ENCODE data around the gene PDHX. TPM values are rescaled to one million over a fixed set of nuclear protein-coding genes. Genes with fewer than 3 reads are reported as not detected.

Gene PDHX
- total RNA-seq, 4 donors from 2014 or later = 28.7 to 50.1 (median 39.6) TPM

GRCh38 chr11:34987617-34988016, 71.2 kb downstream of the PDHX start:
- no peak overlapping the region for H3K4me3 ChIP-seq
- no peaks in the 10 kb centered on the region for H3K9me3 ChIP-seq
- peaks cover 0 to 8% (median 0%) of the 10 kb centered on the region in 3 donors for H3K4me1 ChIP-seq
- 67 to 79% methylated on average over 5 of the region's 5 CpGs for WGBS, 2 donors (ENCODE audit: low coverage in 1 of 2)
- no peaks in the 10 kb centered on the region for H3K27me3 ChIP-seq
- TF ChIP-seq POLR2A (IDR thresholded peaks at IDR 0.05) (no peak), POLR2AphosphoS5 (IDR thresholded peaks at IDR 0.05) (no peak), EP300 (IDR thresholded peaks at IDR 0.05) (no peak)
- TF ChIP-seq, protein P1, sequence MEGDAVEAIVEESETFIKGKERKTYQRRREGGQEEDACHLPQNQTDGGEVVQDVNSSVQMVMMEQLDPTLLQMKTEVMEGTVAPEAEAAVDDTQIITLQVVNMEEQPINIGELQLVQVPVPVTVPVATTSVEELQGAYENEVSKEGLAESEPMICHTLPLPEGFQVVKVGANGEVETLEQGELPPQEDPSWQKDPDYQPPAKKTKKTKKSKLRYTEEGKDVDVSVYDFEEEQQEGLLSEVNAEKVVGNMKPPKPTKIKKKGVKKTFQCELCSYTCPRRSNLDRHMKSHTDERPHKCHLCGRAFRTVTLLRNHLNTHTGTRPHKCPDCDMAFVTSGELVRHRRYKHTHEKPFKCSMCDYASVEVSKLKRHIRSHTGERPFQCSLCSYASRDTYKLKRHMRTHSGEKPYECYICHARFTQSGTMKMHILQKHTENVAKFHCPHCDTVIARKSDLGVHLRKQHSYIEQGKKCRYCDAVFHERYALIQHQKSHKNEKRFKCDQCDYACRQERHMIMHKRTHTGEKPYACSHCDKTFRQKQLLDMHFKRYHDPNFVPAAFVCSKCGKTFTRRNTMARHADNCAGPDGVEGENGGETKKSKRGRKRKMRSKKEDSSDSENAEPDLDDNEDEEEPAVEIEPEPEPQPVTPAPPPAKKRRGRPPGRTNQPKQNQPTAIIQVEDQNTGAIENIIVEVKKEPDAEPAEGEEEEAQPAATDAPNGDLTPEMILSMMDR (IDR thresholded peaks at IDR 0.05) = no peak
- no peak overlapping the region for H3K27ac ChIP-seq
- ATAC-seq = no peak
- H3K36me3 ChIP-seq = peaks cover 0 to 39% of the 10 kb centered on the region in 2 donors

DNA sequence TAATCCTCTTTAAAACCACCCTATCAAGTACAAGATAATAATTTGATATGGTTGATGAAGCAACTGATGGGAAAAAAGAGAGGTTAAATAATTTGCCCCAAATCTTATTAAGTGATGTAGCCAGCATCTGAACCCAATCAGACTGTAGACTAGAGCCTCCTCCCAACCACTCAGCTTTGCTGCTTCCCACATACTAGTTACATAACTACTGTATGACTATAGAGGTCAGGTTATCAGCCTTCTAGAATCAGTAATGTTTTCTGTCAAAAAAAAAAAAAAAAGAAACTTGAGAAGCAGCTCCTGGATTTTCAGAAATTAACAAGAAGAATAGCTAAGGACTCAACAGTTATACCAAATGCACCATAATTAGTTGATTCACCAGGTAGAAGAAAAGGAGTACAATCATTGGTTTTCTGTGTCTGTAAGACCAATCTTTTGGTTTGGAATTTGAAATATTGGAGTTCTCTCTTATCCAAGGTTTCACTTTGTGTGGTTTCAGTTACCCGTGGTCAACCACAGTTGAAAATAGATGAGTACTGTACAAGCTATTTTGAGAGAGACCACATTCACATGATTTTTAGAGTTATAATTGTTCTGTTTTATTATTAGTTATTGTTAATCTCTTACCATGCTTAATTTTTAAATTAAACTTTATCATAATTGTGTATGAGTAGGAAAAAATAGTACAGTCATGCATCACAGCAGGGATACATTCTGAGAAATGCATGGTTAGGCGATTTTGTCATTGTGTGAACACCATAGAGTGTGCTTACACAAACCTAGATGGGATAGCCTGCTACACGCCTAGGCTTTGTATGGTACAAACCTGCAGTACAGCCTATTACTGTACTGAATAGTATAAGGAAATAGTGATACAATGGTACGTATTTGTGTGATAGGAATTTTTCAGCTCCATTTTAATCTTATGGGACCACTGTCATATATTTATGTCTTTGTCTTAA, 72.2 kb downstream of the PDHX start:
- no peak overlapping the region for H3K27ac ChIP-seq
- no peaks in the 10 kb centered on the region for H3K27me3 ChIP-seq
- peaks cover 0 to 8% (median 0%) of the 10 kb centered on the region in 3 donors for H3K4me1 ChIP-seq
- H3K4me3 ChIP-seq = no peak overlapping the region
- WGBS, 2 donors (ENCODE audit: low coverage in 1 of 2) = 81 to 88% methylated on average over 4 of the region's 4 CpGs
- peaks cover 0 to 49% of the 10 kb centered on the region in 2 donors for H3K36me3 ChIP-seq
- no peak for ATAC-seq
- H3K9me3 ChIP-seq = no peaks in the 10 kb centered on the region
- no peak for TF ChIP-seq EP300 (IDR thresholded peaks at IDR 0.05)
- TF ChIP-seq, protein P1 (IDR thresholded peaks at IDR 0.05) = no peak
- no peak for TF ChIP-seq POLR2AphosphoS5 (IDR thresholded peaks at IDR 0.05)
- no peak for TF ChIP-seq POLR2A (IDR thresholded peaks at IDR 0.05)

GRCh38 chr11:34990916-34991315, 74.5 kb downstream of the PDHX start:
- H3K27ac ChIP-seq = no peak overlapping the region
- H3K36me3 ChIP-seq = peaks cover 0 to 43% of the 10 kb centered on the region in 2 donors
- peaks cover 0 to 8% (median 0%) of the 10 kb centered on the region in 3 donors for H3K4me1 ChIP-seq
- H3K9me3 ChIP-seq = no peaks in the 10 kb centered on the region
- H3K27me3 ChIP-seq = no peaks in the 10 kb centered on the region
- WGBS, 2 donors (ENCODE audit: low coverage in 1 of 2) = 91 to 100% methylated on average over 2 of the region's 2 CpGs
- no peak for TF ChIP-seq POLR2A (IDR thresholded peaks at IDR 0.05)
- TF ChIP-seq EP300 (IDR thresholded peaks at IDR 0.05) = no peak
- TF ChIP-seq, protein P1 (IDR thresholded peaks at IDR 0.05) = no peak
- TF ChIP-seq POLR2AphosphoS5 (IDR thresholded peaks at IDR 0.05) = no peak
- H3K4me3 ChIP-seq = no peak overlapping the region
- no peak for ATAC-seq

- peaks cover 0 to 8% (median 0%) of the 10 kb centered on the region in 3 donors for H3K4me1 ChIP-seq
- H3K36me3 ChIP-seq = peaks cover 0 to 30% of the 10 kb centered on the region in 2 donors
- no peak for ATAC-seq
- H3K4me3 ChIP-seq = no peak overlapping the region
- 87% methylated on average over 4 to 6 of the region's 9 CpGs for WGBS, 2 donors (ENCODE audit: low coverage in 1 of 2)
- no peak overlapping the region for H3K27ac ChIP-seq
- H3K27me3 ChIP-seq = no peaks in the 10 kb centered on the region
- TF ChIP-seq POLR2A (IDR thresholded peaks at IDR 0.05) (no peak), POLR2AphosphoS5 (IDR thresholded peaks at IDR 0.05) (no peak), EP300 (IDR thresholded peaks at IDR 0.05) (no peak)
- TF ChIP-seq, protein P1 (IDR thresholded peaks at IDR 0.05) = no peak
- no peaks in the 10 kb centered on the region for H3K9me3 ChIP-seq
These were observed 78.4 kb downstream of the PDHX start for GRCh38 chr11:34994854-34995253.

Measured in gastroesophageal sphincter (tissue), 4 donors.